Epithelial cell of alveolus of lung (primary cell): ENCODE data around the gene CITED4. TPM values are rescaled to one million over a fixed set of nuclear protein-coding genes. Genes with fewer than 3 reads are reported as not detected.

Experiments used
- total RNA-seq: library from RNA; depleted of rRNA; stranded (reverse); fragments of >200 nt; gene quantifications from 2 replicates; pipeline ENCODE4 v1.2.1, GENCODE V29; 2015

Gene CITED4
- total RNA-seq = 8.1 and 8.4 TPM in 2 replicates

GRCh38 chr1:40862008-40862863 lies at the start of gene CITED4:
Gene CITED4, minus strand, starts transcription at chr1:40862363. Its CDS starts 236 bp downstream, at chr1:40862127.

Other genes starting within 250 kb of the CITED4 start
- 0.16 and 0.52 TPM in 2 replicates for gene RIMS3, start 196.7 kb downstream of the CITED4 start, total RNA-seq
- 32.7 and 38.5 TPM in 2 replicates for gene NFYC, start 170.7 kb downstream of the CITED4 start, total RNA-seq
- 0.08 TPM in 1 of 2 replicates, not detected in the other for gene KCNQ4, start 78.6 kb downstream of the CITED4 start, total RNA-seq
- 9.7 and 29.6 TPM in 2 replicates for gene CTPS1, start 117.3 kb upstream of the CITED4 start, total RNA-seq
- 0.39 and 1.4 TPM in 2 replicates for gene SLFNL1, start 159.4 kb upstream of the CITED4 start, total RNA-seq